ENCODE results near the gene ADAM33.

ADAM33 gene

GRCh38 chr20:3701061-3701998 is 19.5 kb upstream of the ADAM33 start:
- FAIRE-seq (no peak), DNase-seq (ENCODE audit: insufficient read length, low spot score) (no peak)
- TF ChIP-seq POLR2A (IDR thresholded peaks at IDR 0.05; ENCODE audit: low read depth, low read length) (no peak), POLR2AphosphoS5 (IDR thresholded peaks at IDR 0.05; ENCODE audit: low read depth, low read length) (no peak), SPI1 (IDR thresholded peaks at IDR 0.05; ENCODE audit: low read depth, low read length) (no peak), TAF1 (IDR thresholded peaks at IDR 0.05; ENCODE audit: low read depth, low read length) (no peak), PAX5 (IDR thresholded peaks at IDR 0.05; ENCODE audit: insufficient read depth, low read length, severe bottlenecking) (no peak), POU2F2 (IDR thresholded peaks at IDR 0.05; ENCODE audit: low read depth, low read length) (no peak)

DNA sequence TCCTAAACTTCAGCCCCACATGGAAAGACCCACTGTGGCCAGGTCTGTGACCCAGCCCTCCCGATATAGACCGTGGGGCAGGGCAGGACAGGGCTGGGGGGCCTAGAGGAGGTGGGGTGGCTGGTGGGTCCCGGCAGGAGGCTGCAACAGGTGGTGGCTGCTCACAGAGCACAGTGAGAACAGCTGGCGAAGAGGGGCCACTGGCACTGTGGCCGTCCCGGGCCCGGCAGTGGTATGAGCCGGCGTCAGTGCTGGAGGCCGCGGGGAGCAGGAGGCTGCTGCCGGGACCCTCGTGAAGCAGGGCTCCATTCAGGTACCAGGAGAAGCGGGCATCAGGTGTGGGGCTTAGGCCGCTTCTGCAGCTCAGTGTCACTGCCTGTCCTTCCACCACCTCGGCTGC is 17.2 kb upstream of the ADAM33 start:
- TF ChIP-seq PAX5 (IDR thresholded peaks at IDR 0.05; ENCODE audit: insufficient read depth, low read length, severe bottlenecking) (no peak), POU2F2 (IDR thresholded peaks at IDR 0.05; ENCODE audit: low read depth, low read length) (no peak), POLR2AphosphoS5 (IDR thresholded peaks at IDR 0.05; ENCODE audit: low read depth, low read length) (no peak), SPI1 (IDR thresholded peaks at IDR 0.05; ENCODE audit: low read depth, low read length) (no peak), TAF1 (IDR thresholded peaks at IDR 0.05; ENCODE audit: low read depth, low read length) (no peak), POLR2A (IDR thresholded peaks at IDR 0.05; ENCODE audit: low read depth, low read length) (no peak)
- FAIRE-seq (no peak), DNase-seq (ENCODE audit: insufficient read length, low spot score) (no peak)

DNA sequence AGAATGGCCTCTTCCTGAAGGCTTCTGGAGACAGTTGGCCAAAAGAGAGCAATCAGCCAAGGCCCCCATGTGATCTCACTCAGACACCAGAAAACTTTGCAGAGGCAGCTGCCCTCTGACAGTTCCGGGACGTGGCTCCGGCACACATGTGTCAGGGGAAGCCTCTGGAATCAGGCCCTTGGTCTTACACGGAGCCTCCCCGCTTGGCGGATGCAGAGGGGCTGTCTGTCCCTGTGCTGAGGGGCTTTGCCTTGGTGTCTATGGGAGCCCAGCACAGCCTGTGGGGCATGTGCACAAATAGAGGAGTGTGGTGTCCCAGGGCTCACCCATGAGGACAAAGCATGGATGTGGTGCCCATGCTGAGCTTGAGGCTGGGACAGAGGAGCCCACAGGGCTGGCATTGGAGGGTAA is 16.8 kb upstream of the ADAM33 start:
- no peak for TF ChIP-seq SPI1 (IDR thresholded peaks at IDR 0.05; ENCODE audit: low read depth, low read length)
- TF ChIP-seq PAX5 (IDR thresholded peaks at IDR 0.05; ENCODE audit: insufficient read depth, low read length, severe bottlenecking), result no peak
- no peak for FAIRE-seq
- DNase-seq (ENCODE audit: insufficient read length, low spot score), result no peak

- DNase-seq (ENCODE audit: insufficient read length, low spot score) (no peak), FAIRE-seq (no peak)
- TF ChIP-seq PAX5 (IDR thresholded peaks at IDR 0.05; ENCODE audit: insufficient read depth, low read length, severe bottlenecking), result no peak
- TF ChIP-seq SPI1 (IDR thresholded peaks at IDR 0.05; ENCODE audit: low read depth, low read length), result no peak
- no peak for TF ChIP-seq POLR2AphosphoS5 (IDR thresholded peaks at IDR 0.05; ENCODE audit: low read depth, low read length)
- TF ChIP-seq POLR2A (IDR thresholded peaks at IDR 0.05; ENCODE audit: low read depth, low read length), result no peak
- TF ChIP-seq TAF1 (IDR thresholded peaks at IDR 0.05; ENCODE audit: low read depth, low read length), result no peak
- no peak for TF ChIP-seq POU2F2 (IDR thresholded peaks at IDR 0.05; ENCODE audit: low read depth, low read length)
Observed at GRCh38 chr20:3697588-3698305, 15.9 kb upstream of the ADAM33 start.

DNA sequence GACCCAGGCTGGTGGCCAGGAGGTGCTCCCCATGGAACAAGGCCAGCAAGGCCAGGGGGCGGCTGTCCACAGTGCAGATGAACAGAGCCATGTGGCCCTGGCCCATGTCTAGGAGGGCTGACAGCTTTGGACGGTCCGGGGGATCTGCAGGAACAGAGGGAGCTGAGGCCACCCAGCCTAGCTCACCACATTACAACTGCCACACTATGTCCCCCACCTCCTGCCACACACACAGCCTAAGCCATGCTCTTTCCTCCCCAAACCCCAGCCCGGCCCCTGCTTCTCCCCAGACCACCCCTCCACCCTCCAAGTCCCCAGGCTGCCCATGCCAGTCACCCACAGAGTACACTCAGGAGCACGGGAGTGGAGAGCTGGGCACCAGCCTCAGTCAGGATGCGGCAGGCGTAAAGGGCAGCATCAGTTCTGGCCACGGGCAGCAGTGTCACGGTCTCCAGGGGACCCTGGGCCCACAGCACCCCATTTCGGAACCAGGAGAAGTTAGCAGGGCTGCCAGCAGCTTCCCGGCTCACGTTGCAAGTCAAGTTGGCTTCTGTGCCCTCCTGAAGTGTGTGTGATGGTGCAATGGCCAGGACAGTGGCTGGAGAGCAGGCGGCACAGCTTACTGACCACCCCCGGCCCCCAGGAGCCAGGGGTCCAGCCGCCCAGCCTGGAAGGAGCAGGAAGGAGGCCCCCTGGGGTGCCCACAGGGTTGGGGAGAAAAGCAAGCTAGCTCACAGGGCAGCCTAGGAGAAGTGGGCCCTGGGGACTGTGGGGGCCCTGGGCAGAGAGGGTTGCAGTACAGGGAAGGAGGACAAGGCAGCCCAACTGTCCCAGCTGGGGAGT is 15.2 kb upstream of the ADAM33 start:
- TF ChIP-seq POU2F2 (IDR thresholded peaks at IDR 0.05; ENCODE audit: low read depth, low read length), result no peak
- no peak for TF ChIP-seq POLR2AphosphoS5 (IDR thresholded peaks at IDR 0.05; ENCODE audit: low read depth, low read length)
- TF ChIP-seq POLR2A (IDR thresholded peaks at IDR 0.05; ENCODE audit: low read depth, low read length), result no peak
- no peak for TF ChIP-seq TAF1 (IDR thresholded peaks at IDR 0.05; ENCODE audit: low read depth, low read length)
- no peak for TF ChIP-seq PAX5 (IDR thresholded peaks at IDR 0.05; ENCODE audit: insufficient read depth, low read length, severe bottlenecking)
- TF ChIP-seq SPI1 (IDR thresholded peaks at IDR 0.05; ENCODE audit: low read depth, low read length), result no peak
- DNase-seq (ENCODE audit: insufficient read length, low spot score) (no peak), FAIRE-seq (no peak)

- DNase-seq (ENCODE audit: insufficient read length, low spot score), result no peak
Observed at GRCh38 chr20:3696200-3696599, 14.4 kb upstream of the ADAM33 start.

GRCh38 chr20:3694864-3695263 is 13.1 kb upstream of the ADAM33 start:
- DNase-seq (ENCODE audit: insufficient read length, low spot score), result no peak
- TF ChIP-seq POLR2AphosphoS5 (IDR thresholded peaks at IDR 0.05; ENCODE audit: low read depth, low read length) (no peak), PAX5 (IDR thresholded peaks at IDR 0.05; ENCODE audit: insufficient read depth, low read length, severe bottlenecking) (no peak), POU2F2 (IDR thresholded peaks at IDR 0.05; ENCODE audit: low read depth, low read length) (no peak), TAF1 (IDR thresholded peaks at IDR 0.05; ENCODE audit: low read depth, low read length) (no peak), POLR2A (IDR thresholded peaks at IDR 0.05; ENCODE audit: low read depth, low read length) (no peak), SPI1 (IDR thresholded peaks at IDR 0.05; ENCODE audit: low read depth, low read length) (no peak)
- no peak for FAIRE-seq

More at GRCh38 chr20:3696200-3696599, 14.4 kb upstream of the ADAM33 start:
- no peak for TF ChIP-seq POLR2A (IDR thresholded peaks at IDR 0.05; ENCODE audit: low read depth, low read length)
- TF ChIP-seq TAF1 (IDR thresholded peaks at IDR 0.05; ENCODE audit: low read depth, low read length), result no peak
- TF ChIP-seq PAX5 (IDR thresholded peaks at IDR 0.05; ENCODE audit: insufficient read depth, low read length, severe bottlenecking), result no peak
- TF ChIP-seq POLR2AphosphoS5 (IDR thresholded peaks at IDR 0.05; ENCODE audit: low read depth, low read length), result no peak
- no peak for TF ChIP-seq POU2F2 (IDR thresholded peaks at IDR 0.05; ENCODE audit: low read depth, low read length)
- TF ChIP-seq SPI1 (IDR thresholded peaks at IDR 0.05; ENCODE audit: low read depth, low read length), result no peak
- FAIRE-seq, result no peak

GRCh38 chr20:3693376-3693775 is 11.6 kb upstream of the ADAM33 start:
- TF ChIP-seq SPI1 (IDR thresholded peaks at IDR 0.05; ENCODE audit: low read depth, low read length) (no peak), POLR2AphosphoS5 (IDR thresholded peaks at IDR 0.05; ENCODE audit: low read depth, low read length) (no peak), POU2F2 (IDR thresholded peaks at IDR 0.05; ENCODE audit: low read depth, low read length) (no peak), POLR2A (IDR thresholded peaks at IDR 0.05; ENCODE audit: low read depth, low read length) (no peak), TAF1 (IDR thresholded peaks at IDR 0.05; ENCODE audit: low read depth, low read length) (no peak), PAX5 (IDR thresholded peaks at IDR 0.05; ENCODE audit: insufficient read depth, low read length, severe bottlenecking) (no peak)
- DNase-seq (ENCODE audit: insufficient read length, low spot score) (no peak), FAIRE-seq (no peak)

Measured in GM12891 (cell line).